Heart left ventricle (tissue), 16 donors: ENCODE data around the gene COL17A1. TPM values are rescaled to one million over a fixed set of nuclear protein-coding genes. Genes with fewer than 3 reads are reported as not detected.

ENCODE experiments used
- ATAC-seq, 4 donors: fragments of 200-7000 bp; cut with Tn5 transposase; one replicate each; pipeline ENCODE4 v1.9.1; 2020 to 2022; ENCODE audit warnings: moderate library complexity in 4 of 4, mild to moderate bottlenecking in 3 of 4, moderate number of reproducible peaks in 1 of 4
- DNase-seq, 5 donors: peaks; one replicate each; pipeline ENCODE4 v3.0.0-alpha.2; 2020
- H3K27ac ChIP-seq, 12 donors: fragments of 200-600 bp; sonication (generic) in 4 of 12; one replicate each; pipeline versions ENCODE4 v1.5.0 to v1.8.0; 2016 to 2022; ENCODE audit warnings: mild to moderate bottlenecking in 2 of 12
- H3K27me3 ChIP-seq, 9 donors: fragments of 200-600 bp; sonication (generic) in 2 of 9; one replicate each; pipeline versions ENCODE4 v1.5.1 to v1.8.0; 2016 to 2022; ENCODE audit warnings: mild to moderate bottlenecking in 3 of 9
- H3K36me3 ChIP-seq, 9 donors: fragments of 200-600 bp; sonication (generic) in 2 of 9; one replicate each; pipeline versions ENCODE4 v1.5.0 to v1.8.0; 2018 to 2022; ENCODE audit warnings: mild to moderate bottlenecking in 2 of 9
- H3K4me1 ChIP-seq, 12 donors: fragments of 200-600 bp; sonication (generic) in 4 of 12; one replicate each; pipeline versions ENCODE4 v1.5.0 to v1.8.0; 2016 to 2022; ENCODE audit warnings: mild to moderate bottlenecking in 3 of 12
- H3K4me3 ChIP-seq, 12 donors: fragments of 200-600 bp; sonication (generic) in 4 of 12; one replicate each; pipeline versions ENCODE4 v1.5.0 to v1.8.0; 2017 to 2022; ENCODE audit warnings: mild to moderate bottlenecking in 9 of 12, moderate library complexity in 4 of 12
- H3K9me3 ChIP-seq, 12 donors: fragments of 200-600 bp; sonication (generic) in 4 of 12; one replicate each; pipeline versions ENCODE4 v1.5.0 to v1.8.0; 2016 to 2022; ENCODE audit warnings: mild to moderate bottlenecking in 1 of 12
- CTCF ChIP-seq, 12 donors: fragments of 200-600 bp; sonication (generic) in 4 of 12; IDR thresholded peaks; one replicate each; pipeline versions ENCODE4 v1.5.0 to v1.8.0; 2018 to 2022; ENCODE audit warnings: antibody characterized with exemption in 12 of 12, mild to moderate bottlenecking in 5 of 12
- POLR2A ChIP-seq, 2 donors: fragments of 450-650 bp; IDR thresholded peaks; one replicate each; pipeline ENCODE4 v1.6.1; 2017; ENCODE audit warnings: antibody characterized with exemption in 2 of 2, mild to moderate bottlenecking in 2 of 2, moderate library complexity in 2 of 2
- WGBS, 4 donors: extraction: QIAGEN DNeasy Blood & Tissue Kit in 2 of 4; methylation state at CpG; one replicate each; pipeline versions ENCODE4 v1.1.5 to v1.1.7; 2013 to 2018; 5-methylcytosine and 5-hydroxymethylcytosine counted together
- intact Hi-C, 10 donors: fragments of 100-400 bp; cut with DNase I; formaldehyde crosslinking; loops; one replicate each; pipeline versions ENCODE4 v1.11.1 to v1.14.2; 2022
- polyA plus RNA-seq, 2 donors: library from polyadenylated mRNA; stranded (reverse); fragments of 200-250 nt; gene quantifications; one replicate each; pipeline ENCODE4 v1.2.3, GENCODE V29; 2013
- total RNA-seq, 9 donors: library from RNA; depleted of rRNA in 2 of 9; stranded (reverse); fragments of >200 nt in 2 of 9; fragmentation: NEBNext Ultra II Directional in 3 of 9; extraction: Animal tissue kit (Norgen Biotek cat#: 25700) in 3 of 9; gene quantifications; one replicate each; pipeline versions ENCODE4 v1.1.0 to v1.2.4, GENCODE V29; 2016 to 2023
- donor health status: ischemic (EF 13 %, LVEDD 7.1; RV severe dilation, severe dysfunction).
- donor health status: healthy with polysubstance abuse.
- donor health status: DM: no; HTN: yes; CAD: no.
- donor health status: DM: no; HTN: no; CAD: no.
- donor health status: ischemic (EF 25% LVEDD 6.9; RV normal size, moderate dysfunction).
- donor health status: ischemic (EF 25% LVEDD 5.7; RV mildly dilated, moderate dysfunction).
- donor health status: healthy.
- donor health status: DM: yes; HTN: yes; CAD: no.
- donor health status: ischemic (EF 35%, LVEDD 5.7; RV mildly dilated, moderate dysfunction).
- donor health status: nonischemic (EF 11% LVEDD 7.7; RV severe dilation, severe dysfunction).
- donor health status: DM: yes; HTN: yes; CAD: no.
- donor health status: PGD.
- donor health status: ischemic (EF 29% LVEDD 5.4; RV normal size, mild dysfunction).
- donor health status: nonischemic (EF 23%, LVEDD 6.1; RV moderate dilation, normal function).

COL17A1 gene
- total and polyA plus RNA-seq, 11 donors: 0.28 to 2.2 (median 0.37) TPM; not detected in 6

GRCh38 chr10:104076743-104077160 is 8.9 kb downstream of the COL17A1 start:
- no peak for TF ChIP-seq POLR2A (IDR thresholded peaks at IDR 0.05)
- TF ChIP-seq CTCF (IDR thresholded peaks at IDR 0.05): no peak
- no peak overlapping the region for H3K4me3 ChIP-seq
- H3K36me3 ChIP-seq: no peaks in the 10 kb centered on the region
- no peaks in the 10 kb centered on the region for H3K9me3 ChIP-seq
- ATAC-seq: peak; percentile 67 to 96 (median 80)
- WGBS, 4 donors: 16 to 26% (median 21%) methylated on average over 3 of the region's 3 CpGs
- H3K27me3 ChIP-seq: no peaks in the 10 kb centered on the region
- H3K27ac ChIP-seq: peak overlapping the region in 8 of 12 donors; percentile 27 to 71 (median 46)
- intact Hi-C loops: loop anchor here in 1 of 10 donors (5.0 kb wide), 1 partner anchor 184 kb away; no protein-coding TSS in a partner anchor
- DNase-seq: peak in 4 of 5 donors; percentile 67 to 81 (median 70)
- peaks cover 0 to 19% (median 7%) of the 10 kb centered on the region in 12 donors for H3K4me1 ChIP-seq

GRCh38 chr10:104074505-104074904 is 11.2 kb downstream of the COL17A1 start:
- H3K36me3 ChIP-seq: no peaks in the 10 kb centered on the region
- no peak for TF ChIP-seq CTCF (IDR thresholded peaks at IDR 0.05)
- no peak for TF ChIP-seq POLR2A (IDR thresholded peaks at IDR 0.05)
- DNase-seq: no peak
- intact Hi-C loops: no loop called here
- no peaks in the 10 kb centered on the region for H3K9me3 ChIP-seq
- H3K4me1 ChIP-seq: peaks cover 0 to 19% (median 7%) of the 10 kb centered on the region in 12 donors
- no peak for ATAC-seq
- 89 to 91% (median 90%) methylated on average over 6 of the region's 6 CpGs for WGBS, 4 donors
- H3K4me3 ChIP-seq: no peak overlapping the region
- H3K27ac ChIP-seq: no peak overlapping the region
- no peaks in the 10 kb centered on the region for H3K27me3 ChIP-seq

- no peaks in the 10 kb centered on the region for H3K36me3 ChIP-seq
- intact Hi-C loops: no loop called here
- 54 to 56% (median 55%) methylated on average over 5 of the region's 5 CpGs for WGBS, 4 donors
- TF ChIP-seq CTCF (IDR thresholded peaks at IDR 0.05) (no peak), POLR2A (IDR thresholded peaks at IDR 0.05) (no peak)
- H3K4me3 ChIP-seq: no peak overlapping the region
- H3K27me3 ChIP-seq: no peaks in the 10 kb centered on the region
- H3K27ac ChIP-seq: no peak overlapping the region
- no peak for DNase-seq
- no peaks in the 10 kb centered on the region for H3K9me3 ChIP-seq
- H3K4me1 ChIP-seq: peaks cover 0 to 18% (median 7%) of the 10 kb centered on the region in 12 donors
- no peak for ATAC-seq
Observed at GRCh38 chr10:104072786-104073185, 12.9 kb downstream of the COL17A1 start.

GRCh38 chr10:104069613-104070012 is 16.1 kb downstream of the COL17A1 start:
- Histone ChIP-seq H3K27me3 (no peaks in the 10 kb centered on the region), H3K4me3 (no peak overlapping the region), H3K9me3 (no peaks in the 10 kb centered on the region), H3K4me1 (no peaks in the 10 kb centered on the region), H3K27ac (no peak overlapping the region), H3K36me3 (no peaks in the 10 kb centered on the region)
- intact Hi-C loops: no loop called here
- WGBS, 4 donors: 62 to 70% (median 67%) methylated on average over 6 of the region's 6 CpGs
- ATAC-seq (no peak), DNase-seq (no peak)
- no peak for TF ChIP-seq POLR2A (IDR thresholded peaks at IDR 0.05)
- no peak for TF ChIP-seq CTCF (IDR thresholded peaks at IDR 0.05)
